ENCODE results near the gene FAM20A. TPM values are rescaled to one million over a fixed set of nuclear protein-coding genes. Genes with fewer than 3 reads are reported as not detected.
"Not testable (repeated sequence)": the region's sequence is repeated elsewhere in the genome, so short reads cannot be mapped to it uniquely, and the experiment has no call there.

FAM20A gene
- total RNA-seq, 1 donor from 2014 or later, result 0.44 TPM

GRCh38 chr17:68501074-68501473 lies 100.1 kb downstream of the FAM20A start:
- Mint-ChIP-seq H3K27me3 (ENCODE audit: unreplicated experiment) (peaks cover 8% of the 10 kb centered on the region), H3K4me3 (ENCODE audit: unreplicated experiment) (no peak overlapping the region), H3K36me3 (ENCODE audit: low read depth, unreplicated experiment) (no peaks in the 10 kb centered on the region), H3K27ac (ENCODE audit: unreplicated experiment) (no peak overlapping the region), H3K4me1 (ENCODE audit: unreplicated experiment) (no peaks in the 10 kb centered on the region), H3K9me3 (ENCODE audit: unreplicated experiment) (no peaks in the 10 kb centered on the region)
- TF ChIP-seq, protein P1, sequence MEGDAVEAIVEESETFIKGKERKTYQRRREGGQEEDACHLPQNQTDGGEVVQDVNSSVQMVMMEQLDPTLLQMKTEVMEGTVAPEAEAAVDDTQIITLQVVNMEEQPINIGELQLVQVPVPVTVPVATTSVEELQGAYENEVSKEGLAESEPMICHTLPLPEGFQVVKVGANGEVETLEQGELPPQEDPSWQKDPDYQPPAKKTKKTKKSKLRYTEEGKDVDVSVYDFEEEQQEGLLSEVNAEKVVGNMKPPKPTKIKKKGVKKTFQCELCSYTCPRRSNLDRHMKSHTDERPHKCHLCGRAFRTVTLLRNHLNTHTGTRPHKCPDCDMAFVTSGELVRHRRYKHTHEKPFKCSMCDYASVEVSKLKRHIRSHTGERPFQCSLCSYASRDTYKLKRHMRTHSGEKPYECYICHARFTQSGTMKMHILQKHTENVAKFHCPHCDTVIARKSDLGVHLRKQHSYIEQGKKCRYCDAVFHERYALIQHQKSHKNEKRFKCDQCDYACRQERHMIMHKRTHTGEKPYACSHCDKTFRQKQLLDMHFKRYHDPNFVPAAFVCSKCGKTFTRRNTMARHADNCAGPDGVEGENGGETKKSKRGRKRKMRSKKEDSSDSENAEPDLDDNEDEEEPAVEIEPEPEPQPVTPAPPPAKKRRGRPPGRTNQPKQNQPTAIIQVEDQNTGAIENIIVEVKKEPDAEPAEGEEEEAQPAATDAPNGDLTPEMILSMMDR (IDR thresholded peaks at IDR 0.05; ENCODE audit: unreplicated experiment), result no peak
- no peak for DNase-seq (ENCODE audit: low spot score)

DNA sequence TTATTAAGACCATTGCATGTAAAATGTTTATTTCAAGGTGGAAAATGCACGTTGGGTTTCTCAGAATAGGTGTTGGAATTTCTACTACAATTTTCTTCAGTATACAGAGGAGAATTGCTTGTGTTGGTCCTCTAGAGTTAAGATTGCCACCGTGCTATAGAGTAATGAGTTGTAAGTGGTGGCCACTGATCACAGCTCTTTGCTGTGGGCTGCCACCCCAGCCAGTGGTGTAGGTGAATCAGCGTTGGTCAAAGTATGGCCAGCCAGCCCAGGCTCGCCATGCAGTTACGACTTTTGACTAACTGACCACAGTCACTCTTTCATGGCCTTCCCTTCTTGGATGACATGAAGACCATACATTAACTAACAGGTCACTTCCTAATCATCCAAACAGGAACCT lies 101.6 kb downstream of the FAM20A start:
- no peaks in the 10 kb centered on the region for H3K4me1 Mint-ChIP-seq (ENCODE audit: unreplicated experiment)
- H3K27ac Mint-ChIP-seq (ENCODE audit: unreplicated experiment), result no peak overlapping the region
- no peak overlapping the region for H3K4me3 Mint-ChIP-seq (ENCODE audit: unreplicated experiment)
- no peaks in the 10 kb centered on the region for H3K9me3 Mint-ChIP-seq (ENCODE audit: unreplicated experiment)
- H3K36me3 Mint-ChIP-seq (ENCODE audit: low read depth, unreplicated experiment), result no peaks in the 10 kb centered on the region
- peaks cover 13% of the 10 kb centered on the region for H3K27me3 Mint-ChIP-seq (ENCODE audit: unreplicated experiment)
- TF ChIP-seq, protein P1 (IDR thresholded peaks at IDR 0.05; ENCODE audit: unreplicated experiment), result no peak
- no peak for DNase-seq (ENCODE audit: low spot score)

DNA sequence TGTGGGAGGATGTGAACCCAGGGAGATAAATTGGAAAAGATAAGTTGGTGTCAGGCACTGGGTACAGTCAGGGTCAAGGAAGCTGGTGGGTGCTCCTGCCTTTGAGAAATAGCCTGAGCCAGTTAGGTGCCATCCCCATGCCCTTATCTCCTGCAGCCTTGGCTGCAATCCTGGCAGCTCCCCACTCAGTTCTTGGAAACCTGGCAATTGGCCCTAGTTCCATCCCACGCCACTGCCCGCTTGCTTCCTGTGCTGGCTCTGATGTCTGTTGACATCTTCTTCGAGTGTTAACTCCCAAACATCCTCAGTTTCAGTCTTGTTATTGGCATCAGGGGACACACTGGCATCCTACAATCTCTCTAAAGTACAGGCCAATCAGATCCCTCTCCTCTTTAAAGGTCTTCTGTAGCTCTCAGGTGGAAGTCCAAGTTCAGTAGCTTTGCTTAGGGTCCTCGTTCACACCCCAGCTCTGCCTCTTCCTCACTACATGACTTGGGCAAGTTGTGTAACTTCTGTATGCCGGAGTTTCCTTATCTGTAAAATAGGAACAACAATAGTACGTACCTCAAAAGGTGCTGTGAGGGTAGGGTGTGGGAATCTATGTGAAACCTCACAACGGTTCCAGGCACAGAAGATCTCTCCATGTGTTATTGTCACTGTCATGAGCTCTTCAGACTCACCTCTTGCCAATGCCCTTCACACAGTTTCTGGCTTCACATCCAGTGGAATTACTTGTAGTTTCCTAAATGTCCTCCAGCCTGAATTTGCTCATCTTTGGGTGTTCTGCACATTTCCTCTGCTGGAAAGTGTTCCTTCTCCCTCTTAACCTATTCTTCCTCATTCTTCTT lies 102.5 kb downstream of the FAM20A start:
- H3K27me3 Mint-ChIP-seq (ENCODE audit: unreplicated experiment), result peaks cover 13% of the 10 kb centered on the region

GRCh38 chr17:68497885-68498319 lies 103.3 kb downstream of the FAM20A start:
- Mint-ChIP-seq H3K36me3 (ENCODE audit: low read depth, unreplicated experiment) (no peaks in the 10 kb centered on the region), H3K27me3 (ENCODE audit: unreplicated experiment) (peaks cover 13% of the 10 kb centered on the region), H3K9me3 (ENCODE audit: unreplicated experiment) (no peaks in the 10 kb centered on the region), H3K4me3 (ENCODE audit: unreplicated experiment) (no peak overlapping the region), H3K4me1 (ENCODE audit: unreplicated experiment) (no peaks in the 10 kb centered on the region), H3K27ac (ENCODE audit: unreplicated experiment) (no peak overlapping the region)
- DNase-seq (ENCODE audit: low spot score), result no peak
- TF ChIP-seq, protein P1 (IDR thresholded peaks at IDR 0.05; ENCODE audit: unreplicated experiment), result no peak

More for the DNA sequence above, 102.5 kb downstream of the FAM20A start:
- Mint-ChIP-seq H3K36me3 (ENCODE audit: low read depth, unreplicated experiment) (no peaks in the 10 kb centered on the region), H3K27ac (ENCODE audit: unreplicated experiment) (no peak overlapping the region), H3K4me3 (ENCODE audit: unreplicated experiment) (no peak overlapping the region), H3K4me1 (ENCODE audit: unreplicated experiment) (no peaks in the 10 kb centered on the region), H3K9me3 (ENCODE audit: unreplicated experiment) (no peaks in the 10 kb centered on the region)
- TF ChIP-seq, protein P1 (IDR thresholded peaks at IDR 0.05; ENCODE audit: unreplicated experiment), result no peak
- DNase-seq (ENCODE audit: low spot score), result no peak

DNA sequence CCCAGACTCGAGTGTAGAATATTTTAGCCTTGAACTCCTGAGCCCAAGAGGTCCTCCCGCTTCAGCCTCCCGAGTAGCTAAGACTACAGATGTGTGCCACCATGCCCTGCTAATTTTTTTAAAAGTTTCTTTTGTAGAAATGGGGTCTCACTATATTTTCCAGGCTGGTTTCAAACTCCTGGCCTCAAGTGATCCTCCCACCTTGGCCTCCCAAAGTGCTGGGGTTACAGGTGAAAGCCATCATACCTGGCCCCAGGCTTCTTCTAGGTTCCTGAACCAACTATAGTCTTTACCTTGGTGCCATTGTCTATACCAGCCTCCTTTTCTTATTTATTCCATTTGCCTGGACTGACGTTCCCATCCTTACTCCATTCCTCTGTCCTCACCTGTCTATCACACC lies 106.1 kb downstream of the FAM20A start:
- H3K4me1 Mint-ChIP-seq (ENCODE audit: unreplicated experiment), result peaks cover 2% of the 10 kb centered on the region

DNA sequence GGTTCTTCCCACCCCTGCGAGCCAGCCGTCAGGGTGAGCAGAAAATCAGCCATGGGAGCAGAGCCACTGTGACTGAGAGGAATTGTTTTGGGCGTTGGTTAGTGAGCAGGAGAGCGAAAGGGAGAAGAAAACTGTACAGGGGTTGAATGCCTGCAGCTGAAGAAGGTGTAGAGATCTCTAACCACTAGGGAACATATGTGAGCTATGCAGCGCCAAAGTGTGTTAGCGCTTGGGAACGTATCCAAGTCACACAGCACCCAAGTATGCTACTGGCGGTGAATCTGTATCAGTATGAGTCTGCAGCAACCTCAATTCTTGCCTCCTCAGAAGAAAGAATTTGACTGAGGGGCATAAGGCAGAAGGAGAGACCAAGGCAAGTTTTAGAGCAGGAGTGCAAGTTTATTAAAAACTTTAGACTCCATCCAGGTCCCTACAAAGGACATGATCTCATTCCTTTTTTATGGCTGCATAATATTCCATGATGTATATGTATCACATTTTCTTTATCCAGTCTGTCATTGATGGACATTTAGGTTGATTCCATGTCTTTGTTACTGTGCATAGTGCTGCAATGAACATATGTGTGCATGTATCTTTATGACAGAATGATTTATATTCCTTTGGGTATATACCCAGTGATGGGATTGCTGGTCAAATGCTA lies 108.6 kb downstream of the FAM20A start:
- H3K27me3 Mint-ChIP-seq (ENCODE audit: unreplicated experiment); DNase-seq (ENCODE audit: low spot score); H3K9me3 Mint-ChIP-seq (ENCODE audit: unreplicated experiment); H3K4me3 Mint-ChIP-seq (ENCODE audit: unreplicated experiment); H3K27ac Mint-ChIP-seq (ENCODE audit: unreplicated experiment); H3K36me3 Mint-ChIP-seq (ENCODE audit: low read depth, unreplicated experiment); H3K4me1 Mint-ChIP-seq (ENCODE audit: unreplicated experiment): not testable (repeated sequence)

More for the DNA sequence above, 106.1 kb downstream of the FAM20A start:
- no peaks in the 10 kb centered on the region for H3K36me3 Mint-ChIP-seq (ENCODE audit: low read depth, unreplicated experiment)
- H3K9me3 Mint-ChIP-seq (ENCODE audit: unreplicated experiment), result no peaks in the 10 kb centered on the region
- H3K27ac Mint-ChIP-seq (ENCODE audit: unreplicated experiment), result no peak overlapping the region
- DNase-seq (ENCODE audit: low spot score), result no peak
- peaks cover 8% of the 10 kb centered on the region for H3K27me3 Mint-ChIP-seq (ENCODE audit: unreplicated experiment)
- TF ChIP-seq, protein P1 (IDR thresholded peaks at IDR 0.05; ENCODE audit: unreplicated experiment), result no peak
- no peak overlapping the region for H3K4me3 Mint-ChIP-seq (ENCODE audit: unreplicated experiment)
